Glomerular visceral epithelial cell (primary cell): Measurements from ENCODE around the gene NPAS3.
A peak's percentile ranks its signal among the peaks of the same experiment; 100 is the strongest.

Experiments
- DNase-seq: peaks from one replicate; pipeline ENCODE4 v3.0.0-alpha.2; 2016; ENCODE audit errors: extremely low spot score

NPAS3 gene

GRCh38 chr14:33475623-33476022 lies 536.9 kb downstream of the NPAS3 start:
- DNase-seq = peak; percentile 64

- no peak for DNase-seq
Measured at GRCh38 chr14:33477797-33478196, 539.1 kb downstream of the NPAS3 start.

- no peak for DNase-seq
Measured at GRCh38 chr14:33480071-33480886, 541.6 kb downstream of the NPAS3 start.

- no peak for DNase-seq
Measured at GRCh38 chr14:33480887-33481184, 542.2 kb downstream of the NPAS3 start.

GRCh38 chr14:33483110-33483509 lies 544.4 kb downstream of the NPAS3 start:
- no peak for DNase-seq

GRCh38 chr14:33483541-33483940 lies 544.9 kb downstream of the NPAS3 start:
- DNase-seq = no peak

- DNase-seq = no peak
Measured at GRCh38 chr14:33484264-33484663, 545.6 kb downstream of the NPAS3 start.

- no peak for DNase-seq
Measured at GRCh38 chr14:33486332-33486890, 547.7 kb downstream of the NPAS3 start.

- DNase-seq = no peak
Measured at GRCh38 chr14:33488582-33488981, 549.9 kb downstream of the NPAS3 start.

GRCh38 chr14:33490555-33490954 lies 551.9 kb downstream of the NPAS3 start:
- no peak for DNase-seq

GRCh38 chr14:33491112-33491511 lies 552.4 kb downstream of the NPAS3 start:
- no peak for DNase-seq

- DNase-seq = no peak
Measured at GRCh38 chr14:33492491-33492890, 553.8 kb downstream of the NPAS3 start.

GRCh38 chr14:33493266-33493665 lies 554.6 kb downstream of the NPAS3 start:
- DNase-seq = no peak

GRCh38 chr14:33493990-33494389 lies 555.3 kb downstream of the NPAS3 start:
- DNase-seq = no peak

- DNase-seq = no peak
Measured at GRCh38 chr14:33499687-33500086, 561.0 kb downstream of the NPAS3 start.

GRCh38 chr14:33504246-33505099 lies 565.8 kb downstream of the NPAS3 start:
- DNase-seq = no peak

GRCh38 chr14:33505266-33505962 lies 566.7 kb downstream of the NPAS3 start:
- DNase-seq = no peak

GRCh38 chr14:33505963-33506329 lies 567.3 kb downstream of the NPAS3 start:
- DNase-seq = no peak

GRCh38 chr14:33508126-33509062 lies 569.7 kb downstream of the NPAS3 start:
- DNase-seq = no peak

- no peak for DNase-seq
Measured at GRCh38 chr14:33509454-33509853, 570.8 kb downstream of the NPAS3 start.

GRCh38 chr14:33510063-33510481 lies 571.4 kb downstream of the NPAS3 start:
- peak; percentile 21 for DNase-seq
